Endodermal cell (in vitro differentiated cells): ENCODE results near the gene TMOD1. TPM values are rescaled to one million over a fixed set of nuclear protein-coding genes. Genes with fewer than 3 reads are reported as not detected.

Source experiments
- DNase-seq: peaks from one replicate; pipeline ENCODE4 v3.0.0-alpha.2; 2017
- H3K27ac ChIP-seq: 2 replicates; pipeline ENCODE4 v1.5.1; 2013; ENCODE audit warnings: mild to moderate bottlenecking, low read depth, low read length, moderate library complexity
- H3K27me3 ChIP-seq: 2 replicates; pipeline ENCODE4 v1.6.1; 2013; ENCODE audit warnings: mild to moderate bottlenecking, low read length, moderate library complexity; ENCODE audit not compliant: insufficient read depth, control insufficient read depth, poor library complexity, severe bottlenecking
- H3K36me3 ChIP-seq: 2 replicates; pipeline ENCODE4 v1.7.0; 2013; ENCODE audit warnings: mild to moderate bottlenecking, low read length, moderate library complexity; ENCODE audit not compliant: control insufficient read depth, insufficient read depth
- H3K4me1 ChIP-seq: one replicate; pipeline ENCODE4 v1.7.0; 2013; ENCODE audit warnings: low read length; ENCODE audit not compliant: control insufficient read depth, insufficient read depth
- H3K4me3 ChIP-seq: 2 replicates; pipeline ENCODE4 v1.5.1; 2013; ENCODE audit warnings: mild to moderate bottlenecking, low read length, moderate library complexity
- H3K9ac ChIP-seq: 2 replicates; pipeline ENCODE4 v1.6.1; 2013; ENCODE audit warnings: mild to moderate bottlenecking, low read length, moderate library complexity; ENCODE audit not compliant: poor library complexity, severe bottlenecking; ENCODE audit errors: extremely low read depth
- H3K9me3 ChIP-seq: 2 replicates; pipeline ENCODE4 v1.6.1; 2013; ENCODE audit warnings: mild to moderate bottlenecking, low read length, moderate library complexity; ENCODE audit not compliant: control insufficient read depth
- H3K27ac Mint-ChIP-seq: 2 replicates; pipeline ENCODE4 v1.8.0; 2020; ENCODE audit warnings: mixed read lengths
- H3K27me3 Mint-ChIP-seq: 2 replicates; pipeline ENCODE4 v1.8.0; 2021; ENCODE audit warnings: mild to moderate bottlenecking, mixed read lengths; ENCODE audit not compliant: insufficient read depth
- H3K36me3 Mint-ChIP-seq: 2 replicates; pipeline ENCODE4 v1.8.0; 2020; ENCODE audit warnings: low read depth, mixed read lengths
- H3K4me1 Mint-ChIP-seq: 2 replicates; pipeline ENCODE4 v1.8.0; 2020; ENCODE audit warnings: mixed read lengths
- H3K4me3 Mint-ChIP-seq: 2 replicates; pipeline ENCODE4 v1.8.0; 2020; ENCODE audit warnings: mild to moderate bottlenecking, moderate library complexity, mixed read lengths
- H3K9me3 Mint-ChIP-seq: 2 replicates; pipeline ENCODE4 v1.8.0; 2020; ENCODE audit warnings: mild to moderate bottlenecking, mixed read lengths
- CTCF ChIP-seq: fragments of 200-600 bp; sonication (generic); conservative IDR thresholded peaks from 2 replicates; pipeline ENCODE4 v1.5.0; 2021; ENCODE audit warnings: antibody characterized with exemption, mild to moderate bottlenecking
- WGBS, 2 experiments: methylation state at CpG; one replicate each; pipeline versions ENCODE4 v1.1.5 to v1.1.7; 2013; ENCODE audit warnings: missing lambda C conversion rate in 2 of 2, mixed read lengths in 1 of 2; ENCODE audit not compliant: insufficient coverage in 1 of 2, insufficient read length in 1 of 2; 5-methylcytosine and 5-hydroxymethylcytosine counted together
- total RNA-seq, 2 donors: library from RNA; stranded (reverse); fragmentation: NEBNext Ultra II Directional in 1 of 2; extraction: Animal tissue kit (Norgen Biotek cat#: 25700) in 1 of 2; gene quantifications; 2 replicates in 1 of 2; 3 replicates in 1 of 2; pipeline ENCODE4 v1.2.1, GENCODE V29; 2021

The TMOD1 gene
- total RNA-seq, 2 donors from 2014 or later = 3.6 to 7.1 TPM

- H3K27ac Mint-ChIP-seq = no peak overlapping the region
- Histone ChIP-seq H3K9me3 (no peaks in the 10 kb centered on the region), H3K27ac (no peak overlapping the region), H3K9ac (no peak overlapping the region), H3K4me3 (no peak overlapping the region), H3K27me3 (no peaks in the 10 kb centered on the region), H3K4me1 (peaks cover 14% of the 10 kb centered on the region), H3K36me3 (no peaks in the 10 kb centered on the region)
- H3K9me3 Mint-ChIP-seq = no peaks in the 10 kb centered on the region
- H3K4me3 Mint-ChIP-seq = no peak overlapping the region
- TF ChIP-seq CTCF = no peak
- 81 to 93% methylated on average over 5 to 9 of the region's 9 CpGs for WGBS, 2 experiments
- H3K27me3 Mint-ChIP-seq = no peaks in the 10 kb centered on the region
- peaks cover 2% of the 10 kb centered on the region for H3K36me3 Mint-ChIP-seq
- DNase-seq = no peak
- peaks cover 21% of the 10 kb centered on the region for H3K4me1 Mint-ChIP-seq
Measured at GRCh38 chr9:97531888-97532376, 30.5 kb downstream of the TMOD1 start.

- no peak overlapping the region for H3K27ac ChIP-seq
- H3K9ac ChIP-seq = no peak overlapping the region
- Mint-ChIP-seq H3K27me3 (no peaks in the 10 kb centered on the region), H3K9me3 (no peaks in the 10 kb centered on the region), H3K27ac (no peak overlapping the region), H3K4me1 (no peaks in the 10 kb centered on the region), H3K4me3 (no peak overlapping the region), H3K36me3 (peaks cover 2% of the 10 kb centered on the region)
- H3K4me3 ChIP-seq = no peak overlapping the region
- DNase-seq = no peak
- H3K4me1 ChIP-seq = no peaks in the 10 kb centered on the region
- WGBS, 2 experiments = 94 to 100% methylated on average over 1 to 3 of the region's 3 CpGs
- no peaks in the 10 kb centered on the region for H3K27me3 ChIP-seq
- no peaks in the 10 kb centered on the region for H3K9me3 ChIP-seq
- no peak for TF ChIP-seq CTCF
- no peaks in the 10 kb centered on the region for H3K36me3 ChIP-seq
Measured at GRCh38 chr9:97534185-97534584, 32.7 kb downstream of the TMOD1 start.

- WGBS, 2 experiments = 94 to 98% methylated on average over 7 to 10 of the region's 10 CpGs
- Mint-ChIP-seq H3K36me3 (peaks cover 5% of the 10 kb centered on the region), H3K4me1 (no peaks in the 10 kb centered on the region), H3K27ac (no peak overlapping the region), H3K27me3 (no peaks in the 10 kb centered on the region), H3K9me3 (no peaks in the 10 kb centered on the region), H3K4me3 (no peak overlapping the region)
- no peak for DNase-seq
- Histone ChIP-seq H3K27me3 (no peaks in the 10 kb centered on the region), H3K4me1 (no peaks in the 10 kb centered on the region), H3K9me3 (no peaks in the 10 kb centered on the region), H3K4me3 (no peak overlapping the region), H3K36me3 (no peaks in the 10 kb centered on the region), H3K27ac (no peak overlapping the region), H3K9ac (no peak overlapping the region)
- no peak for TF ChIP-seq CTCF
Measured at GRCh38 chr9:97534961-97535594, 33.6 kb downstream of the TMOD1 start.
